Stimulated activated CD4-positive, alpha-beta T cell treated with anti-CD3 and anti-CD28 coated beads, Interleukin-2, amount 100 ng/mL, for 4 hours (primary cell): Measurements from ENCODE around the gene FAT1.
"Not testable (repeated sequence)": the region's sequence is repeated elsewhere in the genome, so short reads cannot be mapped to it uniquely, and the experiment has no call there.

Experiments used
- DNase-seq: peaks from one replicate; pipeline ENCODE4 v3.0.0-alpha.2; 2020; ENCODE audit warnings: low read depth

The FAT1 gene

GRCh38 chr4:186699881-186700397 lies 23.7 kb downstream of the FAT1 start:
- DNase-seq, result no peak

DNA sequence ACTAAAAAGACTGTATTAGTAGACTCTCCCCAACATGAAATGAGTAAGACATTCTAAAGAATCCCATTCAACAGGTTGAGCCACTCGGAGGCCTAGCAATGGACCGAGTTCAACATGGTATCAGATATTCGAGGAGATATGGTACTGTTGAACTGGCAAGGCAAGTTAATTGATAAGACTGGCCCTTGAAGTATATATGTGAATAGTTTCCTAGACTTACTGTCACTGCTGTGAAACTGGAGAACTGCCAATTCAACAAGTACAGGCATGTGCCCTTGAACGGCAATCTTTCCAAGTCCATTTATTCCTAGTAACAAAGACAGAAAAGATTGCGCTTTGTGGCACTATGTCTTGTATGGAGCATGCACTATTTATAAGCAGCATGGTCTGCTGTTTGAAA lies 24.4 kb downstream of the FAT1 start:
- DNase-seq, result no peak

DNA sequence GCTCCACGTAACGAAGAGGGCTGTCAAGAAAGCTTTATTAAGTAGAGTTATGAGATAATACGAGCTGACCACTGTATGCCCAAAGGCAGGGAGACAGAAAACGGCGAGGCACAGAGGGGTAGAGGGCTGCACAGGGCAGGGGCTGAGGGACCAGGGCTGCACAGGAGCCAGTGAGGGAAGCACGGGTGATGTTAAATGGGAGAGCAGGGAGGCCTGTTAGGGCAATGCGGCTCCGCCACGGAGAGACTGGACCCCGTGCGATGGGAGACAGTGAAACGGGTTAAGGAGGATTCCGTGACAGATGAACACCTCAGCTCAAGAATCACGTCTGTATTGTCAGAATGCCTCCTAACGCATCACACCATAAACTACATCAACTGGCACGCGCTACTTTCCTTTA lies 25.1 kb downstream of the FAT1 start:
- DNase-seq, result no peak

- no peak for DNase-seq
Observed at GRCh38 chr4:186698028-186698427, 25.6 kb downstream of the FAT1 start.

DNA sequence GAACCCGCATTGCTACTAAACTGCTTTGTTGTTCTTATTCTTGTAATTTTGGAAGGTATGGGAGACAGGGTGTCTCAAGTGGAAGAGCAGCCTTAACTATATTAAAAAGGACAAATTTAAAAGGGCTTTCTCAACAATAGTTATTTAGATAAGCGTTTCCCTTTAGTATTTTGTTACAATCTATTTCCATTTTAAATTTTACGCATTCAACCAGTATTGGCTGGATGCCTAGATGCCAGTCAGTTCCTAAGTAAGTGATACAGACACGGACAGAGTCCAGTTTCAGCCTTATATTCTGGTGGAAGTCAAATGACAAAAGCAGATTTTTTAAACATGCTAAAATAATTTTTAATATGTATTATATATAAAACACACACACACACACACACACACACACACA lies 28.3 kb downstream of the FAT1 start:
- DNase-seq, result no peak

DNA sequence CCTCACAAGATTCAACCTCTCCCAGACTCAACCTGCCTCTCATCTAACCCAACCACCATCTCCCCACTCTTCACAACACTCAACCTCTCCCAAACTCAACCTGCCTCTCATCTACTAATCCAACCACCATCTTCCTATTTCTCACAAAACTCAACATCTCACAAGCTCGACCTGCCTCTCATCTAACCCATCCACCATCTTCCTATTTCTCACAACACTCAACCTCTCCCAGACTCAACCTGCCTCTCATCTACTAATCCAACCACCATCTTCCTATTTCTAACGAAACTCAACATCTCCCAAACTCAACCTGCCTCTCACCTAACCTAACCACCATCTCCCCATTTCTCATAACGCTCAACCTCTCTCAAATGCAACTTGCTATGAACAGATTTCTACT lies 29.8 kb downstream of the FAT1 start:
- DNase-seq, result no peak

DNA sequence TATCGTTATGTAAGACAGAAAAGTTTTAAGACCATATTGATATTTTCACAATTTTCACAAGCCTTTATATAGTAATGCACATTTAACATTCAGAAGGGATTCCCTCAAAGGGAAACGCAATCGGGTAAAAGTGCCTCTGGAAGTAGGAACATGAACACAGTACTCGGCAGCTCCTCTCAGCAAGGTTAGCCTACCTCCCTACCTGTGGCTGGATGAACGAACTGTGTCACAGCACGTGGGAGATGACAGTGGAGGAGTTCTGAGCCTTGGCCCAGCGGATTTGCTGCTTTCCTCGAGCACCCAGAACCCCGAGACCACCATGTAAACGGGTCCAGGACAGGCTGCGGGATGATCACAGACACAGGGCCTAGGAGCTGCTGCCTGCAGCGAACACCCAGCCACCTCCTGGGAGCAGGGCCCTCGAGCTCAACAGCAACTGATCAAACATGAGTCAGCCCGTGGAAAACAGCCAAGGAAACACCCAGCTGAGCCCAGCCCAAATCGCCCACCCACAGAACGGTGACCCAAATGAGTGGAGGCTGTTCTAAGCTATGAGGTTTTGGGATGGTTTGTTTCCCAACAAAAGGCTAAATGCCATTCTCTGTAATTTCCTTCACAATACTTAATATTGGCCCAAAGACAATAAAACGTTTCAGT lies 30.4 kb downstream of the FAT1 start:
- DNase-seq, result no peak

- DNase-seq, result no peak
Observed at GRCh38 chr4:186691396-186691795, 32.3 kb downstream of the FAT1 start.

DNA sequence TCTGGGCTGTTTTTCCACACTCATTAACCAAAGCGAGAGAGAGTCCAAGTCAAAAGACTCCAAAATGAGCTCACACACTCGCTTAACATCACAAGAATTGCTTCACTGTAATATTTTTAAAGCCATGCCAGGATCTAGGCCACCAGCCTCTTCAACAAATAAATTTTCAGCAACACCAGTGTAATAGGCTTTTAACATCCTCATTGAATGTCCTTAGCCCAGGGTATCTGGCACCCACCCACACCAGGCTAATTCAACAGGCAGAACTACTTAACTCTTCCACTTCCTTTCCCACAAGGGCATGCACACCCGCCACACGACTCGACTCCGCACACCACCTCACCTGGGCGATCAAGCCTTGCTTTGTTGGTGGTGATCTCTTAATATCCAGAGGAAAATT lies 34.2 kb downstream of the FAT1 start:
- DNase-seq, result no peak

DNA sequence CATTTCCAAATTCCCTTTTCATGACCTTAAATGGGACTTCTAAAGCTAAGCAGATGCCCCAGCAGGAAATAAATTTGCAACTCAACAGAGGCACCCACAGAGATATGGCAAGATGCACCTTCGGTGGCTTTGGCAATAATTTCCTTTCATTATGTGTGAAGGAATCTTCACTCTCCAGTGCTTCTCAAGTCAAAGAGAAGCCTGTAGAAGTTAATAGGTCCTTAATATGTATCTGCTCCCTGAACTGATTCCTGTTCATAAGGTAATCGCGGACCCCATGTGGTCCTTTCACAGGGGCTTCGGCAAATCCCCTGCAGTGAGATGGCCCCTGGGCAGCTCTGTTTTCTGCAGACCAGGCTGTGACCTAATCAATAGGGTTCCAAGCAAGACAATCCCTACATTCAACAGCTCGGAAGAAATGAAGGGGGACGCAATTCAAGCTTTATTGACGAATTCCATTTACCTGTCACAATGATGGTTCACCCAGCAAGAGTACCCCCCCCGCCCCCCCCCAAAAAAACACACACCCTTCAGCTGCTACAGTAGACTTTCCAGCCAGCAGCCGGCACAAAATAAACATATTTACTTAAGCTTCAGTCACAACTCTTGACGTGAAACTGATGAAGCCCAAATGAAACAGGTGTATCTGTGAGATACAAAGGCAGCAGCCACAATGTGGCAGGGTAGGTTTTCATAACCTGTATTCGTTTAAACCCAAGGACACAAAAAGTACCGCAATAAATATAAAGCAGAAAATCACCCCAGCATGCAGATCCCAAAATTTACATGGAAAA lies 35.3 kb downstream of the FAT1 start:
- no peak for DNase-seq

DNA sequence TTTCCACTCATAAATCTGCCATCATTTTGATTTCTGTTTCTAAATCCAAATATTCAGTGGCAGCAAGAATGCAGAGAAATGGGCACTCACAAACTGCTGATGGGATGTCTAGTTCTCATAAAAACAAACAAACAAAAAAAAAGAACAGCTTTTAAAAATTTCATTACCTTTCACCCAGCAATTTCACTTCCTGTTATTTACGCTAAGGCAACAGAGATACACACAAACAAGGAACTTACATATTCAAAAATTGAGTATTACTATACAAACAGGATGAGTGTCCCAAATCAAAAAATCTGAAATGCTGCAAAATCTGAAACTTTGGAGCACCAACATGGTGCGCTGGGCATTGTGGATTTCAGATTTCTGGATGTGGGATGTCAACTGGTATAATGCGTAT lies 36.4 kb downstream of the FAT1 start:
- DNase-seq, result no peak

- no peak for DNase-seq
Observed at GRCh38 chr4:186685767-186686183, 37.9 kb downstream of the FAT1 start.

- DNase-seq, result no peak
Observed at GRCh38 chr4:186684889-186685309, 38.8 kb downstream of the FAT1 start.

GRCh38 chr4:186684220-186684619 lies 39.4 kb downstream of the FAT1 start:
- no peak for DNase-seq

DNA sequence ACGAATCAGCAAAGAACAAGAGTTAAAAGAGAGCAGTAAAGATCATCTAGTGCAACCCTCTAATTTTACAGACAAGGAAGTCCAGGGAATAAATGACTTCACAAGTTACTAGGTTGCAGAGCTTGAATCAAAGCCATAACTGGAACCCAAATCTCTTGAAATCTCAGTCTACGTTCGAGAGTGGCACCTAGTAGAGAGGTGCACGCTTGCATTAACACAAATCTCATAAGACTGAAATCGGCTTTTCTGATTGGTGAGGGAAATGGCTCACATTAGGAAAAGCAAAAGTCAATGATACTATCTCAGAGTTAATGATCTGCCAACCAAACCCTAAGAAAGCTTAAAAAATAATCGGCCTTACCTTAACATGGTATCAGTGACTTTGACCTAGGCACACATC lies 43.0 kb downstream of the FAT1 start:
- no peak for DNase-seq

DNA sequence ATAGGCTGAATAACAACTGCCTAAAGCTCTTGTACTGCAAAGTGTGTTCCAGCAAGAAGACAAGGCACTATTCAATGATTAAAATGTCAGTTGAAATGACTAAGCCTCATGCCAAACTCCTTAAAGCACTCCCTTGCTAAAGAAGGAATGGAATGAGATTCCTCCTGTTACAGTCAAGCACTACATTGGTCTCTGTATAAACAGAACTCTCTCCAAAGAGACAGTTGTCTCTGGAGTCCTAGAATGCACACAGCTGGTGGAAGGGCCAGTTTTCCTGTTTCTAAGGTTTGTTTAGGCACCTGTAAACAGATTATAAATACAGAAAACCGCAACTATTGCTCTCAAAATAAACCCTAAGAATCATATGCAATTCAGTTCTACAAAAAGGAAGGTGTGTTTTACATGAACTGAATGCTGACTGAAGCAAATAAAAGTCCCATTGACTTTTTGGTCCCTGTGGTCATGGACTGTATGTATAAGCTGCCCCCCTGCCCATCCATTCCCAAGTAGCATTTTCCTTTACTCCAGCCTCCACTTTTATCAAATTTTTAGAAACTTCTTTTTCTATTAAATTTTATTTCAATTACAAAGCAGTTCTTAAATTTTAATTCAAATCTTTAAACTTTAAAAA lies 47.0 kb downstream of the FAT1 start:
- no peak for DNase-seq

DNA sequence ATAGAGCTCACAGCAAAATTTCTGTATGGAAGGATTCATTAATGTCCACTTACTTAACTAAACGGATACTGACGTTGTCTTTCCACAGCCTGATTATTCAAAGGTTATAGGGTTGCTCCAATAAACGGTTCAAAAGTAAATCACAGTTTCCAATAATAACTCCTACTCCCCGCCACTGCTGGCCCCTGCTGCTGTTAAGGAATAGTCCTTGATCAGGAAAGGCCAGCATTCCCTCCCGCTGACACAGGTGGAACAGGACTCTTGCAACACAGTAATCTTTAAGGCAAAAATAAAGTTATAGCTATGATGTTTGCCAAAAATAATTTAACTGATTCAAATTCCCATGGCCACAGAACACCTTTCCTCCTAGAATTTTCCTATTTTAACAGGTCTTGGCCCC lies 53.9 kb downstream of the FAT1 start:
- no peak for DNase-seq

GRCh38 chr4:186669159-186669731 lies 54.4 kb downstream of the FAT1 start:
- no peak for DNase-seq

DNA sequence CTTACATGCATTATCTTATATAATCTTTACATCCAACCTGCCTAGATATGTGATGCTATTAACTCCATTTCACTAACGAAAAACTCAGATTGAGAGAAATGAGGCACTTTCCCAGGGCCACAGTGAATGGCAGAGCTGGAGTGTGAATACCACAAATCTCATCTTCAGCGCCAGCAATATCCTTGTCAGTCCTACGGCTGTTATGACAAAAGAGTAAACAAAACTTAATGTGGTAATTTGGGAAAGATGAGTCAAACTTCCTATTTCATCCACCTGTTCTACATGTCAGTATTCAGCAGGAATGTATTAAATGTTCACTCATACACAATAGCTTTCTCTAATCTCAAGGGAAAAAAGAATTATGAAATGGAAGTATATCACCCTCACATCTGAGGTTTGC lies 56.9 kb downstream of the FAT1 start:
- DNase-seq, result no peak

- DNase-seq, result no peak
Observed at GRCh38 chr4:186666252-186666651, 57.4 kb downstream of the FAT1 start.

DNA sequence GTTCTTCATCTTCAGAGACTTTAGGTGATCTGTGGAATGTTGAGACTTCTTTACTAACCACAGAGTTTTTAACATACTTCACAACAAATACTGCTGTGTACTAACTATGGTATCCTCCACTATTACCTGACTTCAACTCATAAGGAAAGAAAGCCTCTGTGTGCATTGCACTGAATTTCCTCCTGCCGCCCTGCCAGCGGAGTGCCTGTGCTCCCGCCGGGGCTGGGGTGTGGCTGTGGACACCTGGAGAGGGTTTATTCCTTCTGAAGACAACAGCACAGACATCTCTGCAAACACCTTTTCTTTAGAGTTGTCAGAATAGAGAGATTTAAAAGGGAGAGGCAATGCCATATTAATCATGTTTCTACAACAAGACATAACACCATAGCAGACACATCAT lies 63.3 kb downstream of the FAT1 start:
- no peak for DNase-seq

- no peak for DNase-seq
Observed at GRCh38 chr4:186659935-186660334, 63.7 kb downstream of the FAT1 start.

GRCh38 chr4:186659456-186659855 lies 64.2 kb downstream of the FAT1 start:
- not testable (repeated sequence) for DNase-seq
